Inferior parietal cortex (tissue), 1 donor: ENCODE results near the gene PIP4K2A.
"Not testable (repeated sequence)": the region's sequence is repeated elsewhere in the genome, so short reads cannot be mapped to it uniquely, and the experiment has no call there.

ENCODE experiments used
- DNase-seq: peaks from one replicate; pipeline ENCODE4 v3.0.0-alpha.2; 2016; ENCODE audit errors: extremely low spot score

PIP4K2A gene

GRCh38 chr10:22693860-22694259 is 20.5 kb downstream of the PIP4K2A start:
- no peak for DNase-seq

- no peak for DNase-seq
Observed at GRCh38 chr10:22693371-22693784, 21.0 kb downstream of the PIP4K2A start.

- not testable (repeated sequence) for DNase-seq
Observed at GRCh38 chr10:22692119-22692518, 22.3 kb downstream of the PIP4K2A start.

GRCh38 chr10:22690614-22691431 is 23.6 kb downstream of the PIP4K2A start:
- no peak for DNase-seq

- DNase-seq: no peak
Observed at GRCh38 chr10:22690158-22690557, 24.2 kb downstream of the PIP4K2A start.

- no peak for DNase-seq
Observed at GRCh38 chr10:22686347-22686746, 28.0 kb downstream of the PIP4K2A start.

GRCh38 chr10:22685926-22686325 is 28.5 kb downstream of the PIP4K2A start:
- no peak for DNase-seq

GRCh38 chr10:22684699-22685098 is 29.7 kb downstream of the PIP4K2A start:
- no peak for DNase-seq

GRCh38 chr10:22683140-22683389 is 31.3 kb downstream of the PIP4K2A start:
- no peak for DNase-seq

- DNase-seq: no peak
Observed at GRCh38 chr10:22682237-22683139, 31.9 kb downstream of the PIP4K2A start.

- no peak for DNase-seq
Observed at GRCh38 chr10:22681783-22682183, 32.6 kb downstream of the PIP4K2A start.

GRCh38 chr10:22681301-22681700 is 33.1 kb downstream of the PIP4K2A start:
- DNase-seq: no peak

GRCh38 chr10:22679608-22680007 is 34.8 kb downstream of the PIP4K2A start:
- DNase-seq: no peak

GRCh38 chr10:22677333-22677732 is 37.0 kb downstream of the PIP4K2A start:
- no peak for DNase-seq

- DNase-seq: no peak
Observed at GRCh38 chr10:22676435-22676834, 37.9 kb downstream of the PIP4K2A start.

- no peak for DNase-seq
Observed at GRCh38 chr10:22674573-22674930, 39.8 kb downstream of the PIP4K2A start.

GRCh38 chr10:22673785-22674572 is 40.4 kb downstream of the PIP4K2A start:
- DNase-seq: no peak

GRCh38 chr10:22673091-22673392 is 41.3 kb downstream of the PIP4K2A start:
- no peak for DNase-seq

- DNase-seq: no peak
Observed at GRCh38 chr10:22672319-22673090, 41.9 kb downstream of the PIP4K2A start.

GRCh38 chr10:22670788-22671187 is 43.6 kb downstream of the PIP4K2A start:
- DNase-seq: peak; percentile 43

- DNase-seq: no peak
Observed at GRCh38 chr10:22669163-22669711, 45.1 kb downstream of the PIP4K2A start.
